Measurements from ENCODE around the gene TOR1AIP2.
"Not testable (repeated sequence)": the region's sequence is repeated elsewhere in the genome, so short reads cannot be mapped to it uniquely, and the experiment has no call there.

The TOR1AIP2 gene

DNA sequence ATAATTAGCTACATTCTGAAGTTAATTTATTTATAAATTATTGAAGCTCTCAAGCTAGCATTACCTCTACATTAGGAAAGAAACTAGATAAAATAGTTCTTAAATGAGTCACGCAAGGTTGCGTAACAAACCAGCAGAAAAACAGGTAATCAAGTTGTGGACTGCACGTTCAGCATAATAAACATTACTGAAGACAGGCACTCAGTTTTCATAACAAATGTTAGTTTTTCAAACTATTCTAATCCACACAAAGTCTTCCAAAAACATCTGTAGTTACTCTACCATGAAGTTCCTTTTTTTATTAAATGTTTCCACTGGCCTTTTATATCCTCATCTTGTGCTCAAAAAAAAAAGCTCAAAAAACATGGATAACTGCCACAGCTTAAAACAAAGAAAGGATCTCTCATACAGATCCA is 1.3 kb downstream of the TOR1AIP2 start:
- DNase-seq (ENCODE audit: extremely low read depth in 1 of 2, low read depth in 1 of 2): no peak

DNA sequence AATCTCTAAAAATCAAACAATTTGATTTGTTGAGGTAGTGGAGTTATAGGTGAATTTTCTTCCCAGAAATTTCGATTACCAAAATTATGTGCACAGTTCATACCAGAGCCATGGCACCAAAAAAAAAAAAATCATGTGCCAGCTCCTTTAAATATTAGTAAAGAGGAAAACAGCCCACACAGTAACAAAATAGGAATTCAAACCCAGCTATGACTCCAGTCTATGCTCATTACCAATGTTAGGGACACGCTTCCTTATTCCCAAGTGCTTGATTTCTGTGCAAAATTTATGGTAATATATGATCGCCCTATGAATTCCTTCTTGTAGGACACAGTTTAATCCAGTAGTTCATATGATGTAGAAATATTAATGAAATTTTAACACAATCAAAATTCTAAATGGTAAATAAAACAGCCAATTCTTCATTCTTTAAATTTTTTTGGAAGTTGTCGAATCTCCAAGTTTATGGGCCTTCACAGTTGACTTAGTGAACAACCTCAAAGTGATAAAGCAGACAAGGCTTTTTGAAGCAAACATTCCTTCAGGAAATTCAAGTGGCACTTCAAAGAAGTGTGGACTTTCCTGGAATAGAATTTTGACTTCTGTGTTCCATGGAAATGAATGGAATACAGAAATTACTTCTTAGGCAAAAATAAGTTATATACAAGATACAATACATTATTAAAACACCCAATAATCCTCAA is 1.9 kb downstream of the TOR1AIP2 start:
- no peak for DNase-seq (ENCODE audit: extremely low read depth in 1 of 2, low read depth in 1 of 2)

DNA sequence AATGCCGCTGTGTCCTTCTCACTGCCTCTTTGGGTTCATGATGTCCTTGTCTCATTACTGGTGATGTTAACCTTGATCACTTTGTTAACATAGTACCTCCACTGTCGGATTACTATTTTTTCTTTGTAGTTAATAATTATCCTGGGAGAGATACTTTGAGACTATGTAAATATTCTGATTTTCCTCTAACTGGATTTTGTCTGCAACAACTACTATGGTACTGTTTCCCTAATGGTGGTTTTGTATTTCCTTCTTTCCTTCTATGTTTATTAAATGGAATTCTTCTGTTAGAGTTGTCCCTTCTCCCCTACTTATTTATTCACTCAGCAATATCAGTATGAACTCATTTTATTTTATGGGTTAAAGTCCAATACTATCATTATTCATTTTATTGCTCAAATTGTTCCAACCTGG is 4.2 kb downstream of the TOR1AIP2 start:
- no peak for DNase-seq (ENCODE audit: extremely low read depth in 1 of 2, low read depth in 1 of 2)

DNA sequence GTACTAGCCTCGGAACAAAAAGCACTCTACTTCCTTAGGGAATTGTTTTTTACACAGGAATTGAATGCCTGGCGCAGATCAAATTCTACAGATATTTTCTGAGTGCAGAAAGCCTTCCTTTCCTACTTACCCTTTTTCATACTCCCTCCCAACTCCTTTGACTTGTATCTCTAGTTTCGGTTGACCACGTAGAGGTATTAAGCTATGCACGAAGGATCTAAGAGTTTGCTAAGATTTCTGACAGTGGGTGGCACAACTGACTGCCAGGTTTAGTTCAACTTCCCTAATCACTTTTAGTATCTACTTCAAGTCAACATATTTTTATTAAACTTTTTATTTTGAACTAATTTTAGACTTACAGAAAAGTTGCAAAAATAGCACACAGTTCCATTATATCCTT is 5.0 kb downstream of the TOR1AIP2 start:
- no peak for DNase-seq (ENCODE audit: extremely low read depth in 1 of 2, low read depth in 1 of 2)

DNA sequence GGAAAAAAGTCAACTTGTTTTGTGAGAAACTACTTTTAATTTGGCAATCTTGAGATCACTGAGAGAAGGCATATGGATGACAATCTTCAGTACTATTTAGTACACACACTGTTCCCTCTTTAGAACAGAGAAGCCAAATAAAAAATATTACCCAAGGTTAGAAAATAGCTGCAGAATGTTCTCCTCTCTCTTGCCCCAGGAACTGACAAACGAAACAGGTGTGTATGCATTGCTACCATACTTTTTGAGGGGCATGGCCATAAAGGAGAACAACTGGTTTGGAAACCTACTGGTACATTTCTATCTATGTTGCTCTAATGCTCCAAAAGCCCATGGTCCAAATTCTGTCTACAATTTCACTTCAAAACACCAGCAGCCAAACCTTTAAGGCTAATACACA is 5.7 kb downstream of the TOR1AIP2 start:
- no peak for DNase-seq (ENCODE audit: extremely low read depth in 1 of 2, low read depth in 1 of 2)

DNA sequence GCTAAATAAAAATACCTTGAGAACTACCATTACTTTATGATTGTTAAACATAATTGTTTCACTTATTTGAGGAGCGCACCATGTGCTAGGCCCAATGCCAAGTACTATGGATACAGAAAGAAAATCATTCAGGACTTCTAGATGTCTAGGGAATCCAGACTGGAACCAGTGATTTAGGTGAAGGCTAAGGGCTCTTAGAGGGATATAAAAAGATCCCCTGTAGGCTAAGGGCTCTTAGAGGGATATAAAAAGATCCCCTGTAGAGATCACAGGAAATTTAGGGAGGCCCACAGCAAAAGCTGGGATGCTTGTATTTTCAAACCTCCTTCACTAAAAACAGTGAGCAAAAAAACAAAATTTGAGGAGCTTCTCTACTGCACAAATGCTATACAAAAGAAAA is 6.7 kb downstream of the TOR1AIP2 start:
- DNase-seq (ENCODE audit: extremely low read depth in 1 of 2, low read depth in 1 of 2): no peak

DNA sequence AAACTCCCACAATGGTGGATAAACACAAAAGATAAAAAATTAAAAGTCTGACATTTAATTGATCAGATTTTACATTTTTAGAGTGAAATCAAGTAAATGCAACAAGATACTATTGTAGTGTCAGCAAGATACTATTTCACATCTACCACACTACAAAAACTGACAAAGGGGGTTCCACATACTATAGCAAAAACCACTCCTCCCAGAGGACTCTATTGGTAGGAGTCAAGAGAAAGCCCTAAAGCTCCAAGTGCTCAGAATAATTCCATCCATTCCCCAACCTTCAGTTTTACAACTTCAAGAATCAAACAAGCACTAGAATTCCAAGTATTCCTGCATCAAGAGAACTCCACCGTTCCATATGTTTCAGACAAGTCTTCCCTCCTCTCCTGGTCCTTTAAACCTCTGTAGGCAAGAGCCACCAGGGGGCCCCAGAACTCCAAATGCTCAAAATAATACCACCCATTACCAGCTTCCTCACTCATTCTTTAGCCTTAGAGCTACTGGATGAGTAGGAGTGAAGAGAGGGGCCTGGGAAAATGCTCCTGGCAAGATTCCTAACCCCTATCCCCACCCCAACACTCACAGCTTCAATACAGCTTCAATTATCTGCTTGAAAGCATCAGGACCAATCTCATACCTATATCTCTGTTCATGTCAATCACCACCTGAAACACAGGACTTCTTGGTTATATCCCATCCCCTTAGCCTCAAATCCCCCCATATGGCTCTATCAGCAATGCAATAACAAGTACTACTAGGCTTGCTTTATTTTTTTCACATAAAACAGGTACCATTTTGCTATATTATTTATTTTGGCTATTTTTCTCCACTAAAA is 9.9 kb downstream of the TOR1AIP2 start:
- no peak for DNase-seq (ENCODE audit: extremely low read depth in 1 of 2, low read depth in 1 of 2)

DNA sequence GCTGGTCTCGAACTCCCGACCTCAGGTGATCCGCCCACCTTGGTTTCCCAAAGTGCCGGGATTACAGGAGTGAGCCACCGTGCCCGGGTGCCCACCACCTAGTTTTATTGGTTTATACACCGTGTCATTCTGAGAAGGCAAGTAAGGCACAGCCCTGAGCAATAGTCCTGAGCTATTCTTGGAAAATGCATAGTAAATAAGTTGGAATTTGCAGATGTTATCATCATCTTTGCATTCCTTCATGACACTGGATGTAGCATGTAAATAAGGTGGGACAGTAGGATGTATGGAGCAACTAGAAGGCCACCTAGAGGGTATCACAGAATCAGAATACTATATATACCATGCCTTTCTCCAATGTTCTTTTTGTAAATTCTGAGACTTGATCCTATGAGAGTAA is 11.0 kb downstream of the TOR1AIP2 start:
- no peak for DNase-seq (ENCODE audit: extremely low read depth in 1 of 2, low read depth in 1 of 2)

DNA sequence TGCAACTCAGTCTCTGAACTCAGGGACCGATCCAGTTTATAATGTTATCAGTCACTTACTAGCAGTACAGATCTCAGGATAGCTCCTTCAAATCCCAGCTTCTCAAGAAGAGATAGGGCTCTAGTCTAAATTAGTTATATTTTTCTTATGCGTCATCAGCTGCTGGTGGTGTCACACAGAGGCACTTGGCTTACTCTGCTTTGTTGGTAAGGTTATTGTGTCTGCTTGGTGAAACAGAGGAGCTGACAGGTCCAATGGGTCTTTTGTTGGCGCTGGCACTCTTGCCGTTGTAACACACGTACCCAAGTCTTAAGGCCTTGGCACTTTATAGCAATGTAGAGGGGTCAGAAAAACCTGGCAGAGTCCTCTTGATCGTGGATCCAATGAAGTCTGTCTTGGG is 12.2 kb downstream of the TOR1AIP2 start:
- DNase-seq (ENCODE audit: extremely low read depth in 1 of 2, low read depth in 1 of 2): no peak

DNA sequence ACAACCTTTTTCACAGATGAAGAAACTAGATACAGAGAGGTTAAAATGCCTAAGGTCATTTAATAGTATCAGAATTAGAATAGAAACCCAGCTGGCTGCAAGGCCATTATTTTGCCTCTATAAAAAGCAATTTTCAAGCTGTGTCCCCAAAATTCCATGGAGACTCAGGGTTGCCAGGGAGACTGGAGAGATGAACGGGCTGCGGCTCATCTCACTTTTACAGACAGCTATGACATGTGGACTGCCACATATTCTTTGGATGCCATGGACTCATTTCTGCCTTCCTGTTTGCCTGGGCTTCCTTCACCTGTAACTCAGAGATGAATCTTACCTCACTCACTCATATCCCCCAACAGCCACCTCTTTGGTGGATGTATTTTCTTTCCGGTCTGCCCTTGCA is 17.0 kb downstream of the TOR1AIP2 start:
- DNase-seq (ENCODE audit: extremely low read depth in 1 of 2, low read depth in 1 of 2): no peak

DNA sequence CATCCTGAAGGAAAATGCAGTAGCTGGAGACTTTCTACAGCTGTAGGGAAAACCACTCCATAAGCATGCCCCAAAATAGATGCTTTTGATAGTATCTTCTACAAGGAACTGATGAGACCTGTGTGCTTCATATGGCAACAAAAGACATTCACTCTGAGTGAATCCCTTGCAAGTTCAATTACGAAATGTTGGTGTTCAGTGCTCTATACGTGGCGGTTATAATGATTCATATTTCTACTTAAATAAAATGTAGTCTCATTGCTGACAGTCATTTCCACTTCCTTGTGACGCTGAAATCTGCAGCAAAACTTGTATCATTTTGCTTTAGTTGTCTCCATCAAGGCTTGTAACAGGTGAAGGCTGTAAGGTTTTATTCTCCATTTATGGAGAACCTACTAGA is 20.6 kb downstream of the TOR1AIP2 start:
- DNase-seq (ENCODE audit: extremely low read depth in 1 of 2, low read depth in 1 of 2): no peak

DNA sequence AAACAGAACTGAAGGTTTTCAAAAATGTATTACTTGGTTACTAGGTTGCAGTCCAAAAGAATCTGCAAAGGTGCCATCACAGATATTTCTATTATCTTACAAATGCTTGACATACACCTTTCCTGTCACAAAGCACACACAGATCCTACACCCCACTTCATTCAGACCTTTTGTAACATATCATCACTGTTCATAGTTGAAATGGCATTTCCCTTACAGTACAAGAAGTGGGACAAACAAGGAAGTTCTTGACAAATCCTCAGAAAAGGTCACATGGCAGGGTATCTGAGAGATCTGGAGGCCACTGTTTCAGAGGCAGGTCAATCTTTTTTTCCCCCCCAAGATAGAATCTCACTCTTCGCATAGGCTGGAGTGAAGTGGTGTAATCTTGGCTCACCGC is 21.3 kb downstream of the TOR1AIP2 start:
- DNase-seq (ENCODE audit: extremely low read depth in 1 of 2, low read depth in 1 of 2): no peak

DNA sequence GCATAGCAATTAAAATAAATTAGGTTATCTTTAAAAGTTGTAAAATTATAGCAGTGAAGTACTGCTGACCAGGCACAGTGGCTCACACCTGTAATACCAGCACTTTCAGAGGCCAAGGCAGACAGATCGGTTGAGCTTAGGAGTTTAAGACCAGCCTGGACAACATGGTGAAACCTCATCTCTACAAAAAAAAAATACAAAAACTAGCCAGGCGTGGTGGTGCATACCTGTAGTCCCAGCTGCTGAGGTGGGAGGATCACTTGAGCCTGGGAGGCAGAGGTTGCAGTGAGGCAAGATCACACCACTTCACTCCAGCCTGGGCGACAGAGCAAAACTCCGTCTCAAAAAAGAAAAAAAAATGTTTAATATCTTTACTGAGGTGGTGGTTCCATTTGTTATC is 21.8 kb downstream of the TOR1AIP2 start:
- not testable (repeated sequence) for DNase-seq (ENCODE audit: extremely low read depth in 1 of 2, low read depth in 1 of 2)

DNA sequence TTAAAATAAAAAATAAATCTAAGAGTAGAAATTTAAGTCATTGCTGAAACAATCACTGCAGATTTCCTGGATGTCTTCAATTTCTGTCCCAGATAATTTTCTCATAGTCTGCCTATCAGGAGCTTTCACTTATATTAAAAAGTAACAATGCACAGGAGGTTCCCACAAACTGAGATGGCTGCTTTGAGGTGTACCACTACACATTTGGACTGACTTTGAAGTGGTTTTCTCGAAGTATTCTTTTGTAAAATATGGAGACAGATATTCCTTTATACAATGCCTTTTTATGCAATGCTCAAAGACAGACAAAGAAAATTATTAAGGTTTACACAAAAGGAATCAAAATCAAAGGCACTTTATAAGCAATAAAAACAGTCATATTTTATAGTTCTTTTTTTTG is 24.5 kb downstream of the TOR1AIP2 start:
- DNase-seq (ENCODE audit: extremely low read depth in 1 of 2, low read depth in 1 of 2): no peak

DNA sequence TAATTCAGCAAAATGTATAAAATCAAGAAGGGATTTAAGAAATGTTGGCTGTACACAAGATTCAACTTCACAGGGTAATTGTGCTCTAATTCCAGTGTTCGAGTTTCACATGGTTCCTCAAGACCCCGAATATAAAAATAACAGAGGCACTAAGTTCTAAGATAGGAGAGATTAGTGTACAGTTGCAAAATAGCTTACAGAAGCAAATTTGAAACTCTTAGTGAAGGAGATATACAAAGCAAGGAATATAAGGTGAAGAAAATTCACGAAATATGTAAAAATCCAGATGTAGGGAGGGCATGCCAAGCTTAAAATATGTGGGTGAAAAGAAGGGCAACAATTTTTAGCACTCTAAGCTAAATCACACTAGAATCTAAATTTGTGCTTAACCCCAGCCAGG is 29.4 kb downstream of the TOR1AIP2 start:
- DNase-seq (ENCODE audit: extremely low read depth in 1 of 2, low read depth in 1 of 2): no peak

DNA sequence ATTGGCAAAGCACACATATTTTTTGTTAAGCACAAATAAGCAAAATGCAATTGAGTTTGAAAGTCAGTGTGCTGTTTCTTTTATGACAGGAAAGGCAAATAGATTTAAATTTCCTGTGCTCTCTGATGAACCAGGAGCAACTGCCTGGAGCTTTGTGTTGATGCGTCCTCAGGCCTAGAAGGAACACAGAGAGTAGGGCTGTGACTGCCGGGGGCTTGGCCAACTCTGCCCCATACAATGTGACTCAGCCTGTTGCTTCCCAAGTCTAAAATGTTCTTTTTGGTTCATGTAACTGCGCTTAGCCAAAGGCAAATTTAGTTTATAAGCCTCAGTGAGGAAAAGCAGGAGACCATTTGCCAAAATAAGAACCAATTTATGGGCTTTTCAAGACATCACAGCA is 37.5 kb downstream of the TOR1AIP2 start:
- DNase-seq (ENCODE audit: extremely low read depth in 1 of 2, low read depth in 1 of 2): no peak

DNA sequence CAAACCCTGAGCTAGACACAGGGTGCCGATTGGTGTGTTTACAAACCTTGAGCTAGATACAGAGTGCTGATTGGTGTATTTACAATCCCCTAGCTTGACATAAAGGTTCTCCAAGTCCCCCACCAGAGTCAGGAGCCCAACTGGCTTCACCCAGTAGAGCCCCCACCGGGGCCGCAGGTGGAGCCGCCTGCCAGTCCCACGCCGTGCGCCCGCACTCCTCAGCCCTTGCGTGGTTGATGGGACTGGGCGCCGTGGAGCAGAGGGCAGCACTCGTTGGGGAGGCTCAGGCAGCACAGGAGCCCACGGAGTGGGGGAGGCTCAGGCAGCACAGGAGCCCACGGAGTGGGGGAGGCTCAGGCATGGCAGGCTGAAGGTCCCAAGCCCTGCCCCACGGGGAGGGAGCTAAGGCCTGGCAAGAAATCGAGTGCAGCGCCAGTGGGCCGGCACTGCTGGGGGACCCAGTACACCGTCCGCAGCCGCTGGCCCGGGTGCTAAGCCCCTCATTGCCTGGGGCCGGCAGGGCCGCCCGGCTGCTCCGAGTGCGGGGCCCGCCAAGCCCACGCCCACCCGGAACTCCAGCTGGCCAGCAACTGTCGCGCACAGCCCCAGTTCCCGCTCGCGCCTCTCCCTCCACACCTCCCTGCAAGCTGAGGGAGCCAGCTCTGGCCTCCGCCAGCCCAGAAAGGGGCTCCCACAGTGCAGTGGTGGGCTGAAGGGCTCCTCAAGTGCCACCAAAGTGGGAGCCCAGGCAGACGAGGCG is 40.7 kb downstream of the TOR1AIP2 start:
- DNase-seq (ENCODE audit: extremely low read depth in 1 of 2, low read depth in 1 of 2): not testable (repeated sequence)

DNA sequence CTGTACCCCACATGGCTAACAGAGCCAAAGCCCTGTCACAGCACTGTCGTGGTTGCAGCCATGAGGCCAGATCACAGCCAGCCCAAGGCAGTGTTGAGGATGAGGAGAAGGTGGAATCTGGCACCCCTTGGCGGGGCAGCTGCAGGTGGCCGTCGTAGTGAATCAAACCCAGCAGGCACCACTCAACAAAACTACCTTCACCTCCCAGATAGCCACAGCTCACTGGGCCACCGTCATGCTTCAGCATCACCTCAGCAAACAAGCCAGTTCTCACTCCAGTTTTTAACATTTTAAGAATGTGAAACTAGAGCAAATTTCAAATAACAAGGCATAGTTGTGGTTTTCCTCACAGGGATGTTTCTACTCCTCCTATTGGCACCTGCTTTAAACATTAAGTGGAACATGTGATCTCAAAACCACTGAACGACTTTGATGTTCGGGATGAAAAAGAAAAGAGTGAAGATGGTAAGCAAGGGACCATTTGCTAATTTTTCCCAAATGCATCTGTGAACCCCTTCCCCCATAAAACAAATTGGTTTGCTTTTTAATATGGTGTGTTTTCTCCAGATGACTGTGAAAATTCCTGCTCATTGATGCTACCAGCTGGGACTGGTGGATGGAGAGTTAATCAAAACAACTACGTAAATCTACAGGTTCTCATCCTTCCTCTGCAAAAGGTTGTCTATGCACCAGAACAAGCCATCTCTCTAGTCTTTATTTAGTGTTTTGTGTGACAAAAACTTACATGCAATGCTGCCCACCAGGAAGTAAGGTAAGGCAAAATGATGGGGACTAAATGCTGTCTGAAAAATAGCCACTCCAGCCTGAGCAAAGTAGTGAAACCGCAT is 45.5 kb downstream of the TOR1AIP2 start:
- DNase-seq (ENCODE audit: extremely low read depth in 1 of 2, low read depth in 1 of 2): no peak

DNA sequence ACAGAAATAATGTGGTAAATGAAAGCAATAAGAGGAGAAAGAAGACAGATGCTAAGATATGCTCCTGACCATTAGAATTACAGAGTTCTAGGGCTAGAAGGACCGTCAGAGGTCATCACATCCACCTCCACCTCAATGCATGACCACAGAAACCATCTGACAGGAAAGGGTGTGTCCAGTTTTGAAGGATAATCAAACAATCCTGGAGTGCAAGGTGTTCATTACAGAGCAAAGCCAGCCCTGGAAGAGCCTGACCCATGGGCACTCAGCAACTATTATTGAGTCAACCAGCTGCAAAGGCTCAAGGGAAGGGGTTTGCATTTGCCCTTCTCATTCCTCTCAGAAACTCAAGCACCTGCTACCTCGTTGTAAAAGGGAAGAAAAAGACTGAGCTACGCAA is 46.4 kb downstream of the TOR1AIP2 start:
- no peak for DNase-seq (ENCODE audit: extremely low read depth in 1 of 2, low read depth in 1 of 2)

DNA sequence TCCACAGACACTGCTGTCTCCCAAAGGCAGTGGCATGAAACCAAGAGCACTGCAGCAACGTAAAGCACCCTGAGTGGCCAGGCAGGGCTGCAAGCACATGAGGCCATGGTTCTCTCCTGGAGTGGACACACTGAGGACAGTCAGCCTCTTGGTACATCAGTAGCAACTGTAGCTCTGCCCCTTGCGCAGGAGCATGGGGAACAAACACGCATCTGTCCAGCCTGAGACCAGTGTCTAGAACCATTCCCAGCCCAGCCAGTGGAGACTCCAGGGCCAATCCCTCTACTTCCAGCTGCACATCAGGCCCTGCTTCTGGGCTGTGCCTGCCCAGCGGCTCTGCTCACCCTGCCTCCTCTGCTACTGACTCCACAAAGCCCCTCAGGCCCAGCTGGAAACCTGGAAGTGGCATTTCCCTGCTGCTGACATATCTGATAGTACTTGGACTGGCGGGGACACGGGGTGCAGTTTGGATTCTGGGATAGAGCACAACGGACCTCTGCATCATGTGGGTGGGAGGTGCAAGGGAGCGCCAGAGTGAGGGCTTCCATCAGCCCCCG is 49.0 kb downstream of the TOR1AIP2 start:
- DNase-seq (ENCODE audit: extremely low read depth in 1 of 2, low read depth in 1 of 2): no peak

All from stimulated activated CD8-positive, alpha-beta memory T cell treated with anti-CD3 and anti-CD28 coated beads, Interleukin-7, amount 100 ng/mL, for 48 hours (primary cell).